ENCODE measurements around the gene GIGYF1.
"Not testable (repeated sequence)": the region's sequence is repeated elsewhere in the genome, so short reads cannot be mapped to it uniquely, and the experiment has no call there.

The GIGYF1 gene

DNA sequence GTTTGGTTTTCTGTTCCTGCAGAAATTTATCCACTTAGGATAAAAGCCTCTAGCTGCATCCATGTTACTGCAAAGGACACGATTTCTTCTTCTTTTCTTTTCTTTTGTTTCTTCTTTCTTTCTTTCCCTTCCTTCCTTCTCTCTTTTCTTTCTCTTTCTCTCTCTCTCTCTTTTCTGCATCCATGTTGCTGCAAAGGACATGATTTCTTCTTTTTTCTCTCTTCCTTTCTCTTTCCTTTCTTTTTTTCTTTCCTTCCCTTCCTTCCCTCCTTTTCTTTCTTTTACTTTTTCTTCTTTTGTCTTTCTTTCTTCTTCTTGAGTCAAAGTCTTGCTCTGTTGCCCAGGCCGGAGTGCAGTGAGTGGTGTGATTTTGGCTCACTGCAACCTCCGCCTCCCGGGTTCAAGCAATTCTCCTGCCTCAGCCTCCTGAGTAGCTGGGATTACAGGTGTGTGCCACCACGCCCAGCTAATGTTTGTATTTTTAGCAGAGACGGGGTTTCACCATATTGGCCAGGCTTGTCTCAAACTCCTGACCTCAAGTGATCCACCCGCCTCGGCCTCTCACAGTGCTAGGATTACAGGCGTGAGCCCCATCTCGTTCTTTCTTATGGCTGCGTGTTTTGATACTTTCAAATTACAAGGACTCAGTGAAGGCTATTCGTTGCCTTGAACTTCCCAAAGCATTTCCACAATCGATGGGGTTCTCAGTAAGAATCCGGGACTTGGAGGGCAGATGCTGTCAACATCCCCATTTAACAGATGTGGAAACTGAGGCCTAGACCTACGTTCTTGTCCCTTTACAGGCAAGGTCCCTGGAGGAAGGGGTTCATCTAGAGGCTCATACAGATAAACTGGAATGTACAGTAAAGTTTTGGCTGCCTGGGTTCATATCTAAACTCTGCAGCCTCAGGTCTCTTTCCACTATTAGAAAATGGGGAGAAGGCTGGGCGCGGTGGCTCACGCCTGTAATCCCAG is 22.4 kb downstream of the GIGYF1 start:
- DNase-seq = no peak

DNA sequence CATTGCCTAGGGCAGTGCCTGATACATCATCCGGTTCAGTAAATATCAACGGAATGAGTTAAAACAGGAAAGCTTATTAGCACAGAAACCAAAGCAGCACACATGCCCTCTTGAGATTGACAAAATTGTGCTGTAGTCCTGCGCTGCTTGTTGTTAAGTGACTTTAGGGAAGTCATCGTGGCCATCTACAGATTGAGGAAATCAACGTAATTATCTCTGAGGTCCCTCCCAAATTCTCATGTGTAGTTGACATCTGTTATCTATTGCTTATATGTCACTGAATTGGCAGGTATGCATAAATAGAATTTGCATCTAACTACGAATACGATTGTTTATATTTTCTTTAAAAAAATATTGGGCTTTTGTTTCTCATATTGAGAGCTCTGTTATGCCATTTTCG is 24.0 kb downstream of the GIGYF1 start:
- no peak for DNase-seq

DNA sequence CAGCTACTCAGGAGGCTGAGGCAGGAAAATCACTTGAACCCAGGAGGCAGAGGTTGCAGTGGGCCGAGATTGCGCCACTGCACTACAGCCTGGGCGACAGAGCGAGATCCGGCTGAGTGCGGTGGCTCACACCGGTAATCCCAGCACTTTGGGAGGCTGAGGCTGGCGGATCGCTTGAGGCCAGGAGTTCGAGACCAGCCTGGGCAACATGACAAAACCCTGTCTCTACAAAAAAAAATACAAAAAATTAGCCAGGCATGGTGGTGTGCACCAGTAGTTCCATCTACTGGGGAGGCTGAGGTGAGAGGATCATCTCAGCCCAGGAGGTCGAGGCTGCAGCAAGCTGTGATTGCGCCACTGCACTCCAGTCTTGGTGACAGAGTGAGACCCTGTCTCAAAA is 24.9 kb downstream of the GIGYF1 start:
- DNase-seq = not testable (repeated sequence)

DNA sequence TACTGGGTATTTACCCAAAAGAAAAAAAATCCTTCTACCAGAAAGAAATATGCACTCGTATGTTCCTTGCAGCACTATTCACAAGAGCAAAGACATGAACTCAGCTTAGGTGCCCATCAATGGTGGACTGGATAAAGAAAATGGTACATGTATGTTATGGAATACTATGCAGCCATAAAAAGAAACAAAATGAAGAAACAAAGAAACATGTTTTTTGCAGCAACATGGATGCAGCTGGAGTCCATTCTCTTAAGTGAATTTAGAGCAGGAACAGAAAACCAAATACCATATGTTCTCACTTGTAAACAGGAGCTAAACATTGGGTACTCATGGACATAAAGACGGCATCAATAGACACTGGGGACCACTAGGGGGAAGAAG is 26.0 kb downstream of the GIGYF1 start:
- no peak for DNase-seq

DNA sequence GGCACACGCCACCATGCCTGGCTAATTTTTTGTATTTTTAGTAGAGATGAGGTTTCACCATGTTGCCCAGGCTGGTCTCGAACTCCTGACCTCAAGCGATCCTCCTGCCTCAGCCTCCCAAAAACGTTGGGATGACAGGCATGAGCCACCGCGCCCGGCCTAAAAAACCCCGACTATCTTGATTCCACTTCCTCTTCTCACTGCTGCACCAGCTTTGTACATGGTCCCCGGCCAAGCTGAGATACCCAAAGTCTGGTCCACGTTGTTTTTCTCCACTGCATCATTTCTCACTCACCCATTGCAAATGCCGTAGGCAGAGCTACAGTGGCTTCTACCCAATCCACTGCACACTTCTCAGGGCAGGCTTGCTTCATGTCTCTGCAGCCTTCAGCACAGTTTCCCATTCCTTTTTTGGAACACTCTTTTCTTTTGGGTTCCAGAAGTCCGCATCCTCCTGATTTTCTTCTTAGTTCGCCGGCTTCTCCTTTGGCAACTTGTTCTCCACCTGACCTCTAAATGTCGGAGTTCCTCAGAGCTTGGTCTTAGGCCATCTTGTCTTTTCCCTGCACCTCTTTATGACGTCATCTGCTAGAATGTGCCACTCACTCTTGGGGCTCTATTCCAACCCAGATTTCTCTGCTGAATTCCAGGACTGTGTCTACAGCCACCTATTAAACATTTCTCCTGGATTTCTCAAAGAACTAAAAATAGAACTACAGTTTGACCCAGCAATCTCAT is 26.6 kb downstream of the GIGYF1 start:
- DNase-seq = no peak

DNA sequence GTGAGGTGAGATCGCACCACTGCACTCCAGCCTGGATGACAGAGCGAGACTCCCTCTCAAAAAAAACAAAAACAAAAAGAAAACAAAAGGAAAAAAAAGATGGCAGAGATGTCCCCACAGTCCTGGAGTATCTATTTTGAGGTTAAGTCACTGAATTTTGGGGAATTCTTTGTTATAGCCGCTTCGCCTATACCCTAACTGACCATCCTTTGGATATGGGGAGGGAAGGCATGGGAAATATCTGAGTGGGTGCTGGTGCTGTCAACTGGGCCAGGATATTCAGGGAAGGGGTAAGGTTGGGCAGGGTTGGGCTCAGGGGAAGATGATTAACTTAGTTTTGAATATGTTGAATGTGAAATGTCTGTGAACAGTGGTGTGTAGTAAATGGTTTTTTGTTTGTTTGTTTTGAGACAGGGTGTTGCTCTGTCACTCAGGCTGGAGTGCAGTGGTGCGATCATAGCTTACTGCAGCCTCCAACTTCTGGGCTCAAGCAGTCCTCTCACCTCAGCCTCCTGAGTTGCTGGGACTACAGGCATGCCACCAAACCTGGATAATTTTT is 28.8 kb downstream of the GIGYF1 start:
- no peak for DNase-seq

DNA sequence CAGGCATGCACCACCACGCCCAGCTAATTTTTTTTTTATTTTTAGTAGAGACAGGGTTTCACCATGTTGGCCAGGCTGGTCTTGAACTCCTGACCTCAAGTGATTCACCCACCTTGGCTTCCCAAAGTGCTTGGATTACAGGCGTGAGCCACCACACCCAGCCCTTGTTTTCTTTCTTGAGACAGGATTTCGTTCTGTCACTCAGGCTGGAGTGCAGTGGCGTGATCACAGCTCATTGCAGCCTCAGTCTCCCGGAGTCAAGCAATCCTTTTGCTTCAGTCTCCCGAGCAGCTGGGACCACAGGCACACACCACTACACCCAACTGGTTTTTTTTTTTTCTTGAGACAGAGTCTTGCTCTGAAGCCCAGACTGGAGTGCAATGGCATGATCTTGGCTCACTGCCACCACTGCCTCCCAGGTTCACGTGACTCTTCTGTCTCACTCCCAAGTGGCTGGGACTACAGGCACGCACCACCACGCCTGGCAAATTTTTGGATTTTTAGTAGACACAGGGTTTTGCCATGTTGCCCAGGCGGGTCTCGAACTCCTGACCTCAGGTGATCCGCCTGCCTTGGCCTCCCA is 31.8 kb downstream of the GIGYF1 start:
- DNase-seq = not testable (repeated sequence)

DNA sequence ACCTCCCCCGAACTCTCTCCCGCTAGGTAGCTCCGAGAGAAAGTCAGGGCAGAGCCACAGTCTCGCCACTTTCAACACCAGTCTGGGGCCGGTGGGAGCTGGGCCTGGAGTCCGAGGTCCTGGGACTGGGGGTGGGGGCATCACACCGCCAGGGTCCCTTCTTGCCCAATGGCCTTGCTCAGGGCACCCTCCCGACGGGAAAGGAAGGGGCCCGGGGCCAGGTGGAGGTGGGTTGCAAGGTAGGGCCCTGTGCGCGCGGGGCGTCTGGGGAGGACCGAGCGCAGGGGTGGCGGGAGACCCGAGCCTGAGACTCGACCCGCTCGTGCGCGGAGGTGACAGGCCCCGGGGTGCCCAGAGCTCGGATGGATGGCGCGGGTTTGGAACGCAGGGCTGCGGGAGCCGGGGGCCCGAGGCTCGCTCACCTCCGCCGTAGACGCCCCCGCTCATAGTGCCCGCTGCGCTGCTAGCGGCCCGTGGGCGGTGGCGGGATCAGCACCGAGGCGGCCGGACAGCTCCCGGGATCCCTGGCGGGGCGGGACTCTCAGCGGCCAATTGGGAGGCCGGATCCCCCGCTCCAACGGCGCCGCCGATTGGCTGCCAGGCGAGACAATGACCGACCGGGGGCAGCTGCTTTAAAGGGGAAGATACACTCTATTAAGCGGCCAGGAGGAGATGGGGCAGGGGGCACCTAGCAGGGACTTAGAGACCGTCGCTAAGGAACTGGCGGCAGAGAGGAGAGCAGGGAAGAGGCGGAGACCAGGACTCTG is 38.0 kb downstream of the GIGYF1 start, which contains the start of gene ACTL6B:
Gene ACTL6B, minus strand, starts transcription at position 541 of the 767 bp plus-strand sequence. Its CDS starts 94 bp downstream, at position 447.
- DNase-seq = peak; percentile 78

DNA sequence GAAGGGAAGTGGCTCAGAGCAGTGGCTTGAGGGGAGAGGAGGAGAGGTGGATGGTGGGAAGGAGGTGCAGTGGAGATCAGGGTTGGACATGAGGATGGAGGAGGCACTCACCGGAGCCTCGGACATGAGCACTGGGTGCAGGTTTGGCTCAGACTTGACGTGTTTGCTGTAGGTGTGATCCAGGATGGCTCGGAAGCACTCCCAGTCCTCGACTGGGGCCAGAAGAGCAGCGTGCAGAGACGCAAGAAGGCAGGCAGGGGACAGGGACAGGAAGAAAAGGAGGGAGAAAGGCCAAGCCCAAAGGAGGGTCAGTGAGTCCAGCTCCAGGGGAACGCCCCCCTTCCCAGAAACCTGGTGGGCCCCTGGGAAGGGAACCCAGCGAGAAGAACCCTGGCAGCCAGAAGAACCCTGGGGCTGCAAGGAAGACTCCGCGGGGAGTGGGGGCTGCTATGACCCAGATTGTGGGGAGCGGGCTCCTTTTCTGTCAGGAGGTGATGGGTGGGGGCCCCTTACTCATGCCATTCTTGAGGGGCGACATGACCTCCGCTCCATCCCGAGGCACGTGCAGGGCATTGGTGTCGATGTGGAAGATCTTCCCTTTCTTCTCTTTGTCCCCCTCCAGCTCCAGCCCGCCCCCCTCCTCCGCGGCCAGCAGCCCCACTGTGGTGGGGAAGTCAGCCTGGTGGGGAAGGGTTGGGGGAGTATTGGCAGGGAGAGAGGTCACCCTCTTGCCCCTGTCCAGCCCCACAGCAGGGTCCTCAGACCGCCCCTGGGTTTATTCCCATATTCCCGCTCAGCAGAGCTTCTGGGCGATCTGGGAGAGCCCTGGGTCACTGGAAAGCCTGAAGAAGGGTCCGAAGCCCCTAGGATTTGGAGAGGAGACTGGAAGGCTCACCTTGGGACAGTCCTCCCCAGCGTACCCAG is 38.9 kb downstream of the GIGYF1 start:
- DNase-seq = no peak

DNA sequence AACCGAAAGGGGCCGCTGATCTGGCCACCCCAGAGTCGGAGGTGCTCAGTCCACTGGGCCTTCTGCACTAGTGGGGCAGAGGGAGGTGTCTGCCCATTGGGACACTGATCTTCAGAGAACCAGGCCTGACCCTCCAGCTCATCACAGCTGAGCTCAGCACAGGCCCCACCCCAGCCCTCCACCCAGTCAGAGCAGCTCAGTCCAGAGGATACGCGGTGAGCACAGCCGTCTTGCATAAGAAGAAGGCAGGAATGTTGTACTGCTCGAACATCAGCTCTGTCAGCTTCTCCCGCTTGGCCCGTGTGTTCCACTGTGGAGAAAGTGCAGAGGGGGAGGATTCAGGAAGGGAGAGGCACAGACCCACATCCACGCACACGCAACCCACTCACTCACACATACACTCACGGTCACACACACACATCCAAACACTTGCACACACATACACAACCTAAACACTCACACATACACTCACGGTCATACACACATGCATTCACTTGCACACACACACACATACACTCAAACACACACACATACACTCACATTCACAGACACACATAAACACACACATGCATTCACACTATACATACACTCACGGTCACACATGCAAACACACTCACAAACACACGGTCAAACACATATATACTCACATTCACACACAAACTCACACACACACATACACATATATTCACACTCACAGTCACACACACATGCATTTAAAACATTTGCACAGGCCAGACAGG is 44.1 kb downstream of the GIGYF1 start:
- DNase-seq = no peak

DNA sequence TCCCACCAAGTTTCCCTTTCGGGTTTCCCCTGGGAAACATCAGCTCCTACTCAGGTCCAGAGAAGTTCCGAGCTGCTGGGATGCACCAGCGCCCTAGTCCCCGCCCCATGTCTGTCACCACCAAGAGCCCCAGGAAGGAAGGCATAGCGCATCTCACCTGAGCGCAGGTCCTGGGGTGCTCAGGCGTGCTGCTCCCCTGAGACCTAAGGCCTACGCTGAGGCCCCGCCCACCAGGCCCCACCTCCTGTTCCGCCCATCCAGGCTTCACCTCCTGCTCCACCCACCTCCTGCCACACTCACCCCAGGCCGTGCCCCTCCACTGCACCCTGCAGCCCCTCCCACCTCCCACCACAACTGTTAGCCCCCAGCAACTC is 51.5 kb downstream of the GIGYF1 start:
- DNase-seq = no peak

DNA sequence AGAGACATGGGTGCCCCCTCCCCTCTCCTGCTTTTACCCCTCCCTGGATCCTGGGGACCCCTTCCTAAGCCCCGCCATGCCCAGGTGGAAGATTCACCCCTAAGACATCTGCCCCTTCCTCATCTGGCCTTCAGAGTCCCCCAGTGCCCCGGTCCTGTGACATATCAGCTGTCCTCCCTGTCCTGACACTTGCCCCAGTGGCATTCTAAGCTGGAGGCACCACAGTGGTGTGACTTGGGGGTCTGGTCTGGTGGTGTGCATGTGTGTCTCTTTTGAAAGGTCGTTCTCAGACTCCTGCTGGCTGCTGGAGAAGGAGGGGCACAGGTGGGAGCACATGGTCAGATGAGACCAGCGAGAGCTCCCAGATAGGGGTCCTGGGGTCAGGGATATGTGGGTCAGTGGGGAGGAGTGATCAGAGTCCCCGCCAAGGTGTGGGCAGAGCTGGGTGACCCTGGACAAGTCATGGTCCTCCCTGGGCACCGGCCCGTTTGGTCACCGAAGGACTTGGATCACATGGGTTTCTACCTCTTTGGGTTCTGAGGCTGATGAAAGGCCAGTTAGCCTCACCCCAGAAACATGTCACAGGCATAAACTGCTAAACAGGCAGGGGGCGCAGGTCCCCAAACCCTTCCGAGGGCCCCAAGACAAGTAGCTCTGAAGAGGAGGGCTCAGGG is 52.1 kb downstream of the GIGYF1 start:
- no peak for DNase-seq

DNA sequence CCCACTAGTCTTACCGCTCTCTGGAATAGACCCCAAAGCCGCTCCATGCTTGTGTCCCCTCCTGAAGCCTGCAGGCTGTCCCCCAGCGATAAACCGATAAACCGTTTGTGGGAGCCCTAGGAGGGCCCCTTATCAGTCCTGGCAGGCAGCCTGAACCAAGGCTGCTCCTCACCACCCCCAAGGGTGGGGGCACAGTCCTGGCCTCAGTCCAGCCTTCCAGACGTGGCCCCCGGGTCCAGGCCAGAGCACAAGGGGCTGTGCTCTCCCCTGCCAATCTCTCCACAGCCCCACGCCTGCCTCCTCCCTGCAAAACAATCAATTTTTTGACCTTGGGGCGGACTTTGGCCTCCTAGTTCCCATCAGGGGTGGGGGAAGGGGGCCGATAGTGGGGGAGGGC is 52.6 kb downstream of the GIGYF1 start, which contains the start of gene TFR2:
Gene TFR2, minus strand, starts transcription at position 90 of the 397 bp plus-strand sequence. Its CDS starts 43 bp downstream, at position 47.
- DNase-seq = no peak

DNA sequence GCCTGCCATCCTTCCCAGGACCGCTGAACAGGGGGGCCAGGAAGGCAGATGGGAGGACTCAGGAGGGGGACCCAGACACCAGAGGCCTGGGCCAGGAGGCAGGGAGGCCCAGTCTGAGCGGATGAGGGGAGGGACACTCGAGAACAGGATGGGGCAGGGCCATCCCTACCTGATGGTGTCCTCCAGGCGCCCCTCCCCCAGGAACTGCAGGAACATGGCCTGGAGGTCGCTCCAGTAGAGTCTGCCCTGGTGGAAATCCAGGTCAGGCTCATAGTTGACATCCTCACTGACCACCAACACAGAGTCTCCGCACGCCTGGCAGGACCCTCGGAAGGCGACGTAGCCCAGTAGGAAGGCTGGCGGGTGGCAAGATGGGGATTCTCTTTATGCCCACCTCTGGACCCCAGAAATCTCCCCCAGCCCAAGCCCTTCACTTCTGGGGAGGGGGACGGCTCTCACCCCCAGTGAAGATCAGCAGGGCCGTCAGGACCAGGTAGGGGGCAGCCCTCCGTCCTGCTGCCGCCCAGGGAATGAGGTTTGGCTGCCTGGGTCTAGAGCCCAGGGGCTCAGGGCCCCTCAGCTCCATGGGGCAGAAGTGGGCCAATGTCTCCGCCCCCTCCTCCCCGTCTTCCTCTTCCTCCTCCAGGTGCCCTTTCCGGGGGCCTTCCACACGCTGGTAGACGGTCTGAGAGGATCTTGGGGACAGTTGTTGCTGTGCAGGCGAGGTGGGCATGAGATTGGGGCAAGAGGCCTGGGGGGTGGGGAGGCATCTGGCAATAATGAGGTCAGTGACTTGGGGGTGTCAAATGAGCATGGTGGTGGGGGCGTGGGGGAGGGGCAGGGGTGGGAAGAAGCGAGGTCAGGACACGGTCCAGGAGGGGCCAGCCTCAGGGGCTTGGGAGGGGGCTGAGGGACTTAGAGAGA is 53.3 kb downstream of the GIGYF1 start:
- DNase-seq = no peak

DNA sequence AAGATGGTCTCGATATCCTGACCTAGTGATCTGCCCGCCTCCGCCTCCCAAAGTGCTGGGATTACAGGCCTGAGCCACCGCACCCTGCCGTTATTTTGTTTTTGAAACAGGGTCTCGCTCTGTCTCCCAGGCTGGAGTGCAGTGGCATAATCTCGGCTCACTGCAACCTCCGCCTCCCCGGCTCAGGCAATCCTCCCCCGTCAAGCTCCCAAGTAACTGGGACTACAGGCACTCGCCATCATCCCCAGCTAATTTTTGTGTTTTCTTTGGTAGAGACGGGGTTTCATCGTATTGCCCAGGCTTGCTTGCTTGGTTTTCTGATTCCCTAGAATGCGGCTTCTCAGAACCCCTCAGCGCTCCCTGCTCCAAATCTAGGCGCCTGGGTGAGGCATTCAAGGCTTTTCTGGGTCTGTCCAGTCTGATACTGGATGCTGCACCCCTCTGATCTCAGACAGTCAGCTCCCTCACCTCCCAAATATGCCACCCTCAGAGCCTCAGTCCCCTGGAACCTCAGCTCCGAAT is 54.0 kb downstream of the GIGYF1 start:
- DNase-seq = no peak

DNA sequence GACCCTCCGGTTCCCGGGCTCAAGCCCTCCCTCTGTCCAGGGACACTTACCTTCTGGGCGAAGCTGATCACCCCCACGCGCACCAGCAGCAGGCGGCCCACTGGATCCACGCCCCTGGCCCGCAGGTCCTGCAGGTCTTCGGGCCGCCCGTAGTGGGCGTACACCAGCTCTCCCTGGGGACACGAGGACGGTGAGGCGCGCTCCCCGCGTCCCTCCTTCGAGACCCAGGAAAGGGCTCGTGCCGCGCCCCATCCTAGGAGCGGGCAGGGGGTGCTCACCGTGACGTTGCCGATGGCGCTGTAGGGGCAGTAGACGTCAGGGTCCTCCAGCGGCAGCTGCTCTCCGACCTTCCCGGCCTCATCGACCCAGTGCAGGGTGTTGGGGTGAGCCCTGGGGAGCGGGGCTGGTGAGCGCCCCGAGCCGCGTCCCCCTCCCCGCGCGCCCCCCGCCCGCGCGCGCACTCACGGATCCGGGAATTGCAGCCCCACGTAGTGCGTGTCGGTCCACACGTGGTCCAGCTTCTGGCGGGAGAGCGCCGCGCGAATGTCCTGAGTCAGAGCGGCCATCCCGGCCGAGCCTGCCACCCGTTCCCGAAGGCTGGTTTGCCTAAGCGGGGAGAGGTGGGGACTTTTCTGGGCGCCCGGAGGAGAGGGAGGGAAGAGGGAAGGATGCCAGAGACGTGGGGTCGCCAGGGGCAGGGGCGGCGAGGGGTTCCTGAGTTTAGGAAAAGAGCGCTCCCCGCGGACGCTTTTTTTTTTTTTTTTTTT is 60.9 kb downstream of the GIGYF1 start:
- peak; percentile 47 for DNase-seq

DNA sequence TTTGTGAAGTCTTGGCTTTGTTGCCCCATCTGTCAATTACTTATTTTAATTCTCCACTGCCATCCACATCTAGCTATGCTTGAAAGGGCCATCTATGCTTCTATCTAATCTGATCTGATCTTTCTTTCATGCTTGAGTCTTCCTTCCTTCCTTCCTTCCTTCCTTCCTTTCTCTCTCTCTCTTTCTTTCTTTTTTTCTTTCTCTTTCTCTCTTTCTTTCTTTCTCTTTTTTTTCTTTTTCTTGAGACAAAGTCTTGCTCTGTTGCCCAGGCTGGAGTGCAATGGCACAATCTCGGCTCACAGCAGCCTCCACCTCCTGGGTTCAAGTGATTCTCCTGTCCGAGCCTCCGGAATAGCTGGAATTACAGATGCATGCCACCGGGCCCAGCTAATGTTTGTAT is 64.0 kb downstream of the GIGYF1 start:
- no peak for DNase-seq

All from NCI-H1105 treated with DMSO at 0.1 percent for 48 hours (cell line).